CD4-positive, alpha-beta T cell (primary cell): Measurements from ENCODE around the gene STAT5B. TPM values are rescaled to one million over a fixed set of nuclear protein-coding genes. Genes with fewer than 3 reads are reported as not detected.
A peak's percentile ranks its signal among the peaks of the same experiment; 100 is the strongest.
"Not testable (repeated sequence)": the region's sequence is repeated elsewhere in the genome, so short reads cannot be mapped to it uniquely, and the experiment has no call there.

Experiments
- ATAC-seq: fragments of 200-7000 bp; cut with Tn5 transposase; one replicate; pipeline ENCODE4 v1.10.0; 2022; ENCODE audit warnings: mild to moderate bottlenecking; ENCODE audit not compliant: poor library complexity
- CTCF ChIA-PET: fragments of 350-600 bp; sonication (Branson Sonifier 250); formaldehyde crosslinking; loops from one replicate; lab custom pipeline; 2021; ENCODE audit warnings: antibody characterized with exemption, inconsistent platforms; lab: Charles Lee
- POLR2A ChIA-PET: fragments of 350-600 bp; sonication (Branson Sonifier 250); formaldehyde crosslinking; loops from one replicate; lab custom pipeline; 2021; ENCODE audit warnings: antibody characterized with exemption, inconsistent platforms; lab: Charles Lee
- DNase-seq, 14 experiments: peaks; one replicate each; pipeline ENCODE4 v3.0.0-alpha.2; 2013 to 2020; ENCODE audit warnings: mixed read lengths in 2 of 14
- H3K27ac ChIP-seq, 2 donors: one replicate each; pipeline versions ENCODE4 v1.5.1 to v1.7.0; 2013; ENCODE audit warnings: low read length in 2 of 2, low read depth in 1 of 2, mild to moderate bottlenecking in 1 of 2
- H3K27me3 ChIP-seq, 2 experiments: 1 replicate in 1 of 2; 2 replicates in 1 of 2; pipeline versions ENCODE4 v1.6.1 to v1.7.0; 2013; ENCODE audit warnings: low read length in 2 of 2, control low read depth in 1 of 2, mild to moderate bottlenecking in 1 of 2, moderate library complexity in 1 of 2; ENCODE audit not compliant: insufficient read depth in 2 of 2, control insufficient read depth in 1 of 2
- H3K36me3 ChIP-seq: one replicate; pipeline ENCODE4 v1.6.1; 2013; ENCODE audit warnings: low read length, control low read depth; ENCODE audit not compliant: insufficient read depth
- H3K4me1 ChIP-seq: one replicate; pipeline ENCODE4 v1.6.1; 2013; ENCODE audit warnings: low read length, control low read depth; ENCODE audit not compliant: insufficient read depth
- H3K4me3 ChIP-seq: one replicate; pipeline ENCODE4 v1.5.1; 2013; ENCODE audit warnings: mild to moderate bottlenecking, low read length, moderate library complexity
- H3K9me3 ChIP-seq, 2 experiments: 1 replicate in 1 of 2; 2 replicates in 1 of 2; pipeline versions ENCODE4 v1.6.1 to v1.7.0; 2013; ENCODE audit warnings: low read length in 2 of 2, mild to moderate bottlenecking in 2 of 2, control low read depth in 1 of 2, moderate library complexity in 1 of 2; ENCODE audit not compliant: control insufficient read depth in 1 of 2, insufficient read depth in 1 of 2
- H3K27ac Mint-ChIP-seq: one replicate; pipeline ENCODE4 v1.8.0; 2020; ENCODE audit warnings: mixed read lengths
- H3K27me3 Mint-ChIP-seq: one replicate; pipeline ENCODE4 v1.8.0; 2021; ENCODE audit warnings: mixed read lengths
- H3K36me3 Mint-ChIP-seq: one replicate; pipeline ENCODE4 v1.8.0; 2021; ENCODE audit warnings: low read depth, mixed read lengths
- H3K4me1 Mint-ChIP-seq: one replicate; pipeline ENCODE4 v1.8.0; 2021; ENCODE audit warnings: low read depth, mixed read lengths
- H3K4me3 Mint-ChIP-seq: one replicate; pipeline ENCODE4 v1.8.0; 2020; ENCODE audit warnings: mild to moderate bottlenecking, mixed read lengths
- H3K9me3 Mint-ChIP-seq: one replicate; pipeline ENCODE4 v1.8.0; 2020; ENCODE audit warnings: mixed read lengths
- intact Hi-C, 2 experiments: fragments of 100-400 bp; cut with DNase I in 1 of 2; cut with micrococcal nuclease in 1 of 2; formaldehyde crosslinking; loops; one replicate each; pipeline versions ENCODE4 v1.15.1 to v1.9.0; 2023 to 2025; cut with DNase I, micrococcal nuclease
- total RNA-seq, 174 experiments: library from RNA in 2 of 174; stranded (reverse) in 2 of 174; gene quantifications; one replicate each; pipeline ENCODE4 v1.2.3 and lab custom pipeline; 2021 to 2026
- TF ChIP-seq, protein P1 (sequence below): fragments of 200-600 bp; IDR thresholded peaks from one replicate; pipeline ENCODE4 v1.8.0; 2022; ENCODE audit warnings: antibody characterized with exemption, mild to moderate bottlenecking

The STAT5B gene
- total RNA-seq, 2 experiments from 2014 or later = 99.4 to 104 TPM

DNA sequence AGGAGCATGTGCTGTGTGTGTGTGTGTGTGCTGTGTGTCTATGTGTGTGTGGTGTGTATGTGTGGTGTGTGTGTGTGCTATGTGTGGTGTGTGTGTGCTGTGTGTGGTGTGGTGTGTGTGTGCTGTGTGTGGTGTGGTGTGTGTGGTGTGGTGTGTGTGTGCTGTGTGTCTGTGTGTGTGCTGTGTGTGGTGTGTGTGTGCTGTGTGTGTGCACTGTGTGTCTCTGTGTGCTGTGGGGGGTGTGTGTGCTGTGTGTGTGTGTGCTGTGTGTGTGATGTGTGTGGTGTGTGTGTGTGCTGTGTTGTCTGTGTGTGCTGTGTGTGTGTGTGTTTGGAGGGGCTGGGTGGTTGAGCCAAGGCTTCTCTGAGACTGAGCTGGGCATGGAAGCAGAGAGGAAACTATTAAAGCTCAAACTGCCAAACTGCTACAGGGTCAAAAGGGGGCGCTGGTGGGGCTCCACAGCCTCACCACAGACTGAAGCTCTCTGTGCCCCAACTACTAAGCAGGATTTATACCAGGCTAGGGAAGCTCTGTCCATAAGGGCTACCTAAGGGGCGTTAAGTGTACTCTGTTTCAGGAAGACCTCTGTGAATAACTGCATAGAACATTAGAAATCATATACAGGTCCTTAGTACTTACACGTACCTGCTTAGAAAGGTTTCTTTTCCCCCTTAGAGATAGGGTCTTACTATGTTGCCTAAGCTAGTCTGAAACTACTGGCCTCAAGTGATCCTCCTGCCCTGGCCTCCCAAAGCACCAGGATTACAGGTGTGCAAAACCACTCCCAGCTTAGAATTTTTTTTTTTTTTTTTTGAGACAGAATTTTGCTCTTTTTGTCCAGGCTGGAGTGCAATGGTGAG is 54.1 kb downstream of the STAT5B start:
- H3K27ac ChIP-seq = no peak overlapping the region
- Mint-ChIP-seq H3K27me3 (no peaks in the 10 kb centered on the region), H3K27ac (peak overlapping the region; percentile 49), H3K9me3 (no peaks in the 10 kb centered on the region), H3K4me1 (peaks cover 10% of the 10 kb centered on the region), H3K36me3 (peaks cover 72% of the 10 kb centered on the region), H3K4me3 (no peak overlapping the region)
- H3K27me3 ChIP-seq = no peaks in the 10 kb centered on the region
- intact Hi-C loops = loop anchor here (1.0 to 5.0 kb wide), 8 partner anchors 27 to 295 kb away; partner anchors contain the start of gene STAT5A (in 1 of the 2)
- peak; percentile 46 to 85 (median 56) for DNase-seq
- H3K36me3 ChIP-seq = peaks cover 80% of the 10 kb centered on the region
- ChIA-PET CTCF (interaction anchor here (0.5 to 2.6 kb wide), 38 partner anchors 9 to 298 kb away, joined by 3 to 47 read pairs (median 8); partner anchors contain the start of genes GHDC, STAT3, STAT5A and STAT5B), POLR2A (interaction anchor here (0.7 to 2.4 kb wide), 12 partner anchors 26 to 184 kb away, joined by 3 to 46 read pairs (median 4); partner anchors contain the start of genes GHDC, STAT5A and STAT5B)
- no peaks in the 10 kb centered on the region for H3K9me3 ChIP-seq
- no peak overlapping the region for H3K4me3 ChIP-seq
- TF ChIP-seq, protein P1, sequence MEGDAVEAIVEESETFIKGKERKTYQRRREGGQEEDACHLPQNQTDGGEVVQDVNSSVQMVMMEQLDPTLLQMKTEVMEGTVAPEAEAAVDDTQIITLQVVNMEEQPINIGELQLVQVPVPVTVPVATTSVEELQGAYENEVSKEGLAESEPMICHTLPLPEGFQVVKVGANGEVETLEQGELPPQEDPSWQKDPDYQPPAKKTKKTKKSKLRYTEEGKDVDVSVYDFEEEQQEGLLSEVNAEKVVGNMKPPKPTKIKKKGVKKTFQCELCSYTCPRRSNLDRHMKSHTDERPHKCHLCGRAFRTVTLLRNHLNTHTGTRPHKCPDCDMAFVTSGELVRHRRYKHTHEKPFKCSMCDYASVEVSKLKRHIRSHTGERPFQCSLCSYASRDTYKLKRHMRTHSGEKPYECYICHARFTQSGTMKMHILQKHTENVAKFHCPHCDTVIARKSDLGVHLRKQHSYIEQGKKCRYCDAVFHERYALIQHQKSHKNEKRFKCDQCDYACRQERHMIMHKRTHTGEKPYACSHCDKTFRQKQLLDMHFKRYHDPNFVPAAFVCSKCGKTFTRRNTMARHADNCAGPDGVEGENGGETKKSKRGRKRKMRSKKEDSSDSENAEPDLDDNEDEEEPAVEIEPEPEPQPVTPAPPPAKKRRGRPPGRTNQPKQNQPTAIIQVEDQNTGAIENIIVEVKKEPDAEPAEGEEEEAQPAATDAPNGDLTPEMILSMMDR = peak; percentile 62
- peak; percentile 99 for ATAC-seq
- peaks cover 7% of the 10 kb centered on the region for H3K4me1 ChIP-seq

DNA sequence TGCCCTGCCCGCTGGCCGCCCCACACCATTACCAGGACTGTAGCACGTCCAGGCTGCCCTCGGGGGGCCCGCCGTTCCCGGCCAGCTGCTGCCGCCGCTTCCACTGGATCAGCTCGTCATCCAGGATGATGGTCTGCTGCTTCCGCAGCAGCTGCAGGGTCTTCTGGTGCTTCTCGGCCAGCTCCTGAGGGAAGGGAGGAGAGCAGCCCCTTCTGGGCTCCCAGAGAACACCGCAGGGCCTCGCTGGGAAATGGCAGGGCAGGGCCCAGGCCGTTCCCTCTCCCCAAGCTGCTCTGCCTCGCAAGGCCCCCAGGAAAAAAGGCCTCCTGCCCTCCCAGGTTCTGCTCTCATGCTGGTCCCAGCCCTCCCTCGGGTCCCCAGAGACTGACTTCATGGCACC is 56.9 kb downstream of the STAT5B start:
- H3K27me3 Mint-ChIP-seq, CTCF ChIA-PET, POLR2A ChIA-PET: not testable (repeated sequence)

DNA sequence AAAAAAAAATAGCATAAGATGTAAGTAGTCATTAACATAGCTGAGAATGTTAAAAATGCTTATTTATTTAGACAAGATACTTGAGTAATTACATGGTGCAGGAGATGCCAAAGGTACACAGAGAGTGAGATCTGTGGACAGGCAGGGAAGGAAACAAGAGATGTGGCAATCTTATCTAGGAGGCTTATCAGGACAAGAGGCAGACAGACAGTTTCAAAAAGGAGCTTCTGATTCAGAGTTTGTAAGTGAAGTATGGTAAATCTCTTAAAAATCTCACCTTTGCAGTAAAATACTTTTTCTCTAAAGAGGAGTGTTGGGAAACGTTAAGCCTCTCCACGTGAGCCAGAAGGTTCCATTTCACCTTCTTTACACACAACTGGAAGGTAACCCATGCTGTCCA is 62.0 kb downstream of the STAT5B start:
- H3K27me3 Mint-ChIP-seq = no peaks in the 10 kb centered on the region

More for the DNA sequence above, 56.9 kb downstream of the STAT5B start:
- H3K27ac ChIP-seq, H3K27ac Mint-ChIP-seq, DNase-seq, H3K27me3 ChIP-seq, ATAC-seq, H3K9me3 ChIP-seq, H3K4me1 Mint-ChIP-seq, H3K9me3 Mint-ChIP-seq, H3K4me1 ChIP-seq, H3K4me3 Mint-ChIP-seq, intact Hi-C loops, H3K4me3 ChIP-seq: not testable (repeated sequence)
- peaks cover 87% of the 10 kb centered on the region for H3K36me3 ChIP-seq
- H3K36me3 Mint-ChIP-seq = peaks cover 78% of the 10 kb centered on the region

More for the DNA sequence above, 62.0 kb downstream of the STAT5B start:
- H3K36me3 Mint-ChIP-seq = peaks cover 86% of the 10 kb centered on the region
- Histone ChIP-seq H3K4me3 (no peak overlapping the region), H3K9me3 (no peaks in the 10 kb centered on the region), H3K27me3 (no peaks in the 10 kb centered on the region), H3K4me1 (no peaks in the 10 kb centered on the region), H3K36me3 (peaks cover 94% of the 10 kb centered on the region), H3K27ac (no peak overlapping the region)
- DNase-seq (no peak), ATAC-seq (no peak)
- CTCF ChIA-PET = no interaction called here
- H3K4me3 Mint-ChIP-seq = no peak overlapping the region
- no peak overlapping the region for H3K27ac Mint-ChIP-seq
- TF ChIP-seq, protein P1 = no peak
- H3K4me1 Mint-ChIP-seq = no peaks in the 10 kb centered on the region
- H3K9me3 Mint-ChIP-seq = no peaks in the 10 kb centered on the region
- intact Hi-C loops = no loop called here
- POLR2A ChIA-PET = interaction anchor here (1.6 kb wide), 1 partner anchor 35 kb away, joined by 3 read pairs; no protein-coding TSS in a partner anchor
